Cardiac fibroblast (primary cell): Measurements from ENCODE around the gene TMEM114.

ENCODE experiments used
- DNase-seq, 2 donors: peaks; one replicate each; pipeline versions ENCODE4 v3.0.0 to v3.0.0-alpha.2; 2010; ENCODE audit warnings: low read depth in 2 of 2
- H3K4me3 ChIP-seq, 2 donors: replicated peaks in 1 of 2; 1 replicate in 1 of 2; 2 replicates in 1 of 2; pipeline ENCODE4 v1.5.1; 2011; ENCODE audit warnings: low read depth in 2 of 2, low read length in 2 of 2, mild to moderate bottlenecking in 2 of 2, moderate library complexity in 1 of 2
- TF ChIP-seq, protein P1 (sequence below): IDR thresholded peaks from one replicate; pipeline ENCODE4 v1.5.1; 2011; ENCODE audit warnings: low read depth, mild to moderate bottlenecking, low read length, inconsistent platforms

The TMEM114 gene

DNA sequence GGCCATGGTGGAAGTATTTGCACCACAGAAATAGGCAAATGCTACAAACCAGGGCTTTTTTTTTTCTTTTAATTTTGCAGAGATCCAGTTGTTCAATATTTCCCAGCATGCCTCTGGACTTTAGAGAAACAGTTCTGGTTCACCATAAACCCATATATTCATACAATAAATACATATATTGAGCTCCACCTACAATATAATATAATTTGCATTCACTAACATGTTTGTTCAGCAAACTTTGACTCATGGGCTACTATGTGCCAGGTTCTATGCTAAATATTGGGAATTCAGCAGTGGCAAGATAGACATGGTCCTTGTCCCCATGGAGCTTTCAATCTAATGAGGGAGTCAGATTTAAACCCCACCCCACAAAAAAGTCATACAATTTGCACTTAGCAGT lies 3.2 kb downstream of the TMEM114 start:
- TF ChIP-seq, protein P1, sequence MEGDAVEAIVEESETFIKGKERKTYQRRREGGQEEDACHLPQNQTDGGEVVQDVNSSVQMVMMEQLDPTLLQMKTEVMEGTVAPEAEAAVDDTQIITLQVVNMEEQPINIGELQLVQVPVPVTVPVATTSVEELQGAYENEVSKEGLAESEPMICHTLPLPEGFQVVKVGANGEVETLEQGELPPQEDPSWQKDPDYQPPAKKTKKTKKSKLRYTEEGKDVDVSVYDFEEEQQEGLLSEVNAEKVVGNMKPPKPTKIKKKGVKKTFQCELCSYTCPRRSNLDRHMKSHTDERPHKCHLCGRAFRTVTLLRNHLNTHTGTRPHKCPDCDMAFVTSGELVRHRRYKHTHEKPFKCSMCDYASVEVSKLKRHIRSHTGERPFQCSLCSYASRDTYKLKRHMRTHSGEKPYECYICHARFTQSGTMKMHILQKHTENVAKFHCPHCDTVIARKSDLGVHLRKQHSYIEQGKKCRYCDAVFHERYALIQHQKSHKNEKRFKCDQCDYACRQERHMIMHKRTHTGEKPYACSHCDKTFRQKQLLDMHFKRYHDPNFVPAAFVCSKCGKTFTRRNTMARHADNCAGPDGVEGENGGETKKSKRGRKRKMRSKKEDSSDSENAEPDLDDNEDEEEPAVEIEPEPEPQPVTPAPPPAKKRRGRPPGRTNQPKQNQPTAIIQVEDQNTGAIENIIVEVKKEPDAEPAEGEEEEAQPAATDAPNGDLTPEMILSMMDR: no peak
- no peak for DNase-seq
- H3K4me3 ChIP-seq: no peak overlapping the region

DNA sequence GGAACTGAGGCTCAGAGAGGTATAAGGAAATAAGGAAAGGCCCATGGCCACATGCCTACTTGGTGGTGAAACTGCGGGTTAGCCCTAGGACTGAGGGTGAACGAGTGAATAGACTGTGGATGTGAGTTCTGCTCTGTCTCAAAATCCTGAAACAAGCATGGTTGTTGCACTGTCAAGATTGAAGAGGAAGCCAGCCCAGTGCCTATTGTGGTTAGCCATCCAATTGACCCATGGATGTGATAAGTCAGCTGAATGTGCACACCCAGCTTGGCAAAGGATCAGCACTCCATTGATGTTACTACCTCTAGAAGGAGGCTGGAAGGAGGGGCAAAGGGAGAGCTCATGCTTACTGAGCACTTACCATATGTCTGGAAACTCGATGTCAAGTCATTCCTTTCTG lies 4.5 kb downstream of the TMEM114 start:
- no peak for DNase-seq
- TF ChIP-seq, protein P1: no peak
- H3K4me3 ChIP-seq: no peak overlapping the region

DNA sequence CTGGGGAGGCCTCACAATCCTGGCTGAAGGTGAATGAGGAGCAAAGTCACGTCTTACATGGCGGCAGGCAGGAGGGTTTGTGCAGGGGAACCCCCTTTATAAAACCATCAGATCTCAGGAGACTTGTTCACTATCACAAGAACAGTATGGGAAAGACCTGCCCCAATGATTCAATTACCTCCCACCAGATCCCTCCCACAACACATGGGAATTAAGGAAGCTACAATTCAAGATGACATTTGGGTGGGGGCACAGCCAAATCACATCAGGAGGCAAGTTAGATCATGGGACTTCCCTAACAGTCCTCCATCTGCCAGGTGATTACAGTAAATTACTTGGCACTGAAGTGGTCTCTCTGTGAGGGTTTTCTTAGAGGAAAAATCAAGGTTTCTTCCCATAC lies 5.3 kb downstream of the TMEM114 start:
- TF ChIP-seq, protein P1: no peak
- no peak for DNase-seq
- no peak overlapping the region for H3K4me3 ChIP-seq

DNA sequence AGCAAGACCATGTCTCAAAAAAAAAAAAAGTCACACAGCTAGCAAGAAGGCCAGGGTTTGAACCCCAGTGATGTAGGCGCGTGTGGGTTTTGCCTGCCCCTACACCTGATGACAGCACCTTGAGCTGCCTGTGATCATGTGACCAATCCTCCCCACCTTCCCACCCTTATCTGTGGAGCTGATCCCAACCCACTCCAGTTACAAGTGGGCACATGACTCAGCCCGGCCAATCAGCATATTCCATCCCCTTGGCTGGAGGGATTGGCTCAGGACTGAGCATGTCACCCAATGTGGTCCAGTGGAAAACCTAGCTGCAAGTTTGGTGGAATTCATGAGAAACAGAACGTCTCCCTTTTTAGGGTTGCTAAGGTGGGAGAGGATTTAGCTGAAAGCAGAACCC lies 6.6 kb downstream of the TMEM114 start:
- no peak for DNase-seq
- TF ChIP-seq, protein P1: no peak

DNA sequence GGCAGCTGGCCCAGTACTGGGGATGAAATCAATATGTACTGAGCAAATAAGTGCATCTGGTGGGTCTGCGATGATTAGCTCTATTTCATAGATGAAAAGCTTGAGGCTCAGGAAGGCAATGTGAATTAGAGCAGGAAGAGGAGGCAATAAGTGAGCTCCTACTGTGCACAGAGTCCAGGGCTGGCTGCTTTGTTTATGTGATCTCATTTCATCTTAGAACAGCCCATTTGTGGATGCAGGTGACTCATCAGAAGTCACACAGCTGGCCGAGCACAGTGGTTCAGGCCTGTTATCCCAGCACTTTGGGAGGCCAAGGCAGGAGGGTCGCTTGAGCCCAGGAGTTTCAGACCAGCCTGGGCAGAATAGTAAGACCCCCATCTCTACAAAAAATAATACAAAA lies 7.1 kb downstream of the TMEM114 start:
- TF ChIP-seq, protein P1: no peak
- DNase-seq: peak in 1 of 2 donors; percentile 57
- H3K4me3 ChIP-seq: no peak overlapping the region

More for the DNA sequence above, 6.6 kb downstream of the TMEM114 start:
- H3K4me3 ChIP-seq: no peak overlapping the region

DNA sequence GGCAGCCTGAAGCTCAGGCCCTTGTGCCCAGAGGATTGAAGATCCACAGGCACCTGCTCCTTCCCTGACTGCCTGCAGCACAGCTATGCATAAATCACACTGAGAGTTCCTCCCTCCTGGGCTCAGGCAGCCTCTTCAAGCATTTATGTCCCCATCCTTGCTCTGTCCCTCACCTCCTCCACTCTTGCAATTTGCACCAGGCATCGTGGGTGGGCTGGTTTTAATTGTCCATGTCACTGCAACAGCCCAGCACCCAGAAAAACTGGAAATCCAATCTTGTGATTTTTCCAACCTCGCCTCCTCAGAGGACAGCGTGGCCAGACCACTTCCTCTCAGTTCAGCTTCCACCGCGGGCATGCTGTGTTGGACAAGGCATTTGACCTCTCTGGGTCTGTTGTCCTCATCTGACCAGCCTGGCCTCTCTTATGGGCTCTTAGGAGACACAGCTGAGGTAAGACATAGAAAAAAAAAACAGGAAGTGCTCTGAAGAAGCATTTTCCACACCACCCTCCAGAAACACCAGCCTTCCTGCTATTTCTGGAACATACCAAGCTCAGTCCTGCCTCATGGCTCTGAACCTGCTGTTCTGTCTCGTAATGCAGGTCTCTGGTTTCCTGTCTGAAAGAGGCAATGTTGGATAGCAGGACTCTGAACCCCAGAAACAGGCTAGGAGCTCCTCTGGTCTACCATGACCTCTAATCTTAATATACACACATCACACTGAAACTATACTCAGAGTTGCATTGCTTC lies 8.3 kb downstream of the TMEM114 start:
- no peak overlapping the region for H3K4me3 ChIP-seq
- TF ChIP-seq, protein P1: no peak
- peak in 1 of 2 donors; percentile 30 for DNase-seq

DNA sequence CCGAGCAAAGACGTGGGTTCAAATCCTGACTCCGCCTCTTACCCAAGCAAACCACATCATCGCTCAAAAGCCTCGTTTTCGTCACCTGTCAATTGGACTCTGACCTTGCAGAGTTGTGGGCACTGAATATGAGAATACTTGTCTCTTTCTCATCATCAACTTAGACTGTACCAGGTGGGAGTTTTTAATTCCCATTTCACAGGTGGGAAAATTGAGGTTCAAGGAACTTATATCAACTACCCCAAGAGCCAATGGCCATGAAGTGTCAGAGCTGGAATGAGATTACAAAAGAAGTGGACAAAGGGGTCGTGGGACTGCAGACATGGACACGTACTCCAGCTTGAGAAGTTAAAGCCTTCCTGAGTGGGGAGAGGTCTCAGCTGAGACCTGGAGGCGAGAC lies 10.8 kb downstream of the TMEM114 start:
- TF ChIP-seq, protein P1: no peak

More for the DNA sequence above, 10.8 kb downstream of the TMEM114 start:
- no peak overlapping the region for H3K4me3 ChIP-seq
- DNase-seq: no peak
